ENCODE data around the gene RPS14. TPM values are rescaled to one million over a fixed set of nuclear protein-coding genes. Genes with fewer than 3 reads are reported as not detected.

The RPS14 gene
- total and polyA plus RNA-seq, 9 of the 15 experiments (the other 6 are each of a cell fraction or from before 2014, with no cell fraction given) = 1,824 to 5,983 (median 3,017) TPM

DNA sequence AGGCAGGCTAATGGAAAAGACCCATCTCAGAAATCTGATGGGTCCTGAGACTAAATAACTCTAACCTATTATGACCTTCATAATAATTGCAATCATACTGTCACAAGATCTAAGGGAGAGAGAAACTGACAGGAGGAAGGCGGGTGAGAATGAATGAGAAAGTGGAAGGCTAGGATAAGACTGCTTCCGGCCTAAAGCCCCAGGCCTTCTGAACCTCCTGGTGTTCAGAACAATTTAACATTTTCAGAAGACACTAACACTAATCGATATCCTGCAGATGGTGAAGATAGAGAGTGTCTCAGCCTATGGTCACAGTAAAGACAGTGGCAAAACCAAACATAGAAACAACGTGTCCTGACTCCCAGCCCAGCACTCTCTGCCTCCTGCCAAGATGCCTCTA lies 1.2 kb downstream of the RPS14 start (continued):
- TF ChIP-seq MYC (IDR thresholded peaks at IDR 0.05; ENCODE audit: low read depth, low read length) (no peak), MYC (CRISPR knock-in tag; IDR thresholded peaks at IDR 0.05; ENCODE audit: borderline replicate concordance, low read depth) (no peak), HDAC3 (IDR thresholded peaks at IDR 0.05; ENCODE audit: borderline replicate concordance, partially characterized antibody) (no peak), SIN3A (IDR thresholded peaks at IDR 0.05; ENCODE audit: borderline replicate concordance in 2 of 2, control insufficient read depth in 1 of 2, low read depth in 2 of 2, low read length in 2 of 2) (peak in 1 of 2 experiments; percentile 26; a peak in 2 of 4 replicates)

DNA sequence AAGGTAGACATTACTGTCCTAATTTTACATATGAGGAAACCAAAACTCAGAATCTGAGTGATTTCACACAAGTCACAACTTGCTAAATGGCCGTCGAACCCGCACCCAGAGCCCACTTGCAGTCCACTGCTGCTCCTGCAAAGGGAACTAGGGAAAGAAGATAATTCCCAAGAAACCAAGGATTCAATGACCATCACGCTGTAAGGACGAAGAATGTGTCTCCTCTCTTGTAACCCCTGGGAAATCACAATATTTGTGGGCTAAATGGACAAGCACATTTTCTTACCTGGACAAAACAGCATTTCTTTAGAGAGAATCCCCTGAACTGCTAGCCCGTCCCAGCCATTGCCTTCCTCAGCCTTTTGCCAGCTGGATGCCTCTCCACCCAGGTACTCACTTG lies 2.4 kb downstream of the RPS14 start:
- Histone ChIP-seq H3K9me3 (replicated peaks; ENCODE audit: control insufficient read depth, insufficient read depth, low read depth, low read length) (no peaks in the 10 kb centered on the region), H3K4me2 (ENCODE audit: insufficient read depth, low read length) (peak overlapping the region; percentile 95), H3K36me3 (ENCODE audit: control insufficient read depth, insufficient read depth, low read length) (peaks cover 65% of the 10 kb centered on the region), H3K27me3 (ENCODE audit: control insufficient read depth in 2 of 2, insufficient read depth in 2 of 2, low read length in 2 of 2) (no peaks in the 10 kb centered on the region), H3K4me1 (replicated peaks in 1 of 2; ENCODE audit: control insufficient read depth in 2 of 2, insufficient read depth in 2 of 2, low read length in 2 of 2) (peaks cover 8 to 11% of the 10 kb centered on the region in 2 experiments; a peak in 4 of 5 replicates), H3K79me2 (ENCODE audit: control insufficient read depth, insufficient read depth, low read length) (peaks cover 40% of the 10 kb centered on the region), H2AFZ (ENCODE audit: low read depth, low read length) (no peak overlapping the region), H3K27ac (ENCODE audit: extremely low read depth, low read depth, low read length) (no peak overlapping the region), H3K9me1 (ENCODE audit: control insufficient read depth, insufficient read depth, low read length) (no peaks in the 10 kb centered on the region), H4K20me1 (replicated peaks; ENCODE audit: control insufficient read depth, insufficient read depth, low read length) (peaks cover 31% of the 10 kb centered on the region), H3K4me3 (peak overlapping the region; percentile 87; the same call in 1 of the 2 replicates), H3K9ac (ENCODE audit: insufficient read depth in 1 of 2, low read depth in 2 of 2, low read length in 2 of 2) (peak overlapping the region; percentile 75 to 97)
- in situ Hi-C loops (cut with MboI) = no loop called here
- no TSS peak for BruUV-seq (replicated peaks)
- ChIA-PET POLR2A (interaction anchor here (0.5 to 3.7 kb wide), 3 partner anchors 12 to 64 kb away, joined by 3 to 17 read pairs (median 3); no protein-coding TSS in a partner anchor), CTCF (ENCODE audit: low intra/inter-chr PET ratio) (no interaction called here)
- FAIRE-seq (no peak), ATAC-seq (no peak), DNase-seq (ENCODE audit: extremely low read depth in 1 of 4, low spot score in 3 of 4) (no peak)
- TF ChIP-seq RBFOX2 (IDR thresholded peaks at IDR 0.05; ENCODE audit: low read depth, low read length) (peak; percentile 67), CCAR2 (IDR thresholded peaks at IDR 0.05; ENCODE audit: low read depth, low read length) (no peak)
- WGBS (ENCODE audit: insufficient coverage, low coverage, missing lambda C conversion rate) = 95% methylated on average over 6 of the region's 6 CpGs
- intact Hi-C loops (cut with micrococcal nuclease) = no loop called here
